Caco-2 (cell line): ENCODE data around the gene MIR17HG. TPM values are rescaled to one million over a fixed set of nuclear protein-coding genes. Genes with fewer than 3 reads are reported as not detected.

Experiments
- BruUV-seq: library from RNA; stranded (reverse); fragments of 400-500 nt; replicated peaks from 2 replicates; lab custom pipeline; 2021; lab: Mats Ljungman, UMichigan
- CTCF ChIA-PET: fragments of 300-600 bp; sonication (Branson Sonifier 250); formaldehyde crosslinking; loops from one replicate; lab custom pipeline; 2022; ENCODE audit warnings: antibody characterized with exemption; lab: Charles Lee
- POLR2A ChIA-PET: fragments of 300-600 bp; sonication (Branson Sonifier 250); formaldehyde crosslinking; loops from one replicate; lab custom pipeline; 2022; ENCODE audit warnings: antibody characterized with exemption; lab: Charles Lee
- DNase-seq, 2 experiments: peaks; one replicate each; pipeline versions ENCODE4 v3.0.0 to v3.0.0-alpha.2; 2020 to 2022
- H3K27me3 ChIP-seq: replicated peaks from 2 replicates; pipeline ENCODE4 v1.6.0; 2011; ENCODE audit warnings: low read length; ENCODE audit not compliant: control insufficient read depth, insufficient read depth
- H3K36me3 ChIP-seq: 2 replicates; pipeline ENCODE4 v1.5.1; 2011; ENCODE audit warnings: low read length; ENCODE audit not compliant: control insufficient read depth, insufficient read depth
- H3K4me1 ChIP-seq: fragments of 250-450 bp; sonication (Bioruptor Pico); 2 replicates; pipeline ENCODE4 v1.5.1; 2020; ENCODE audit warnings: mild to moderate bottlenecking
- H3K4me3 ChIP-seq: 2 replicates; pipeline ENCODE4 v1.5.1; 2011; ENCODE audit warnings: low read depth, mild to moderate bottlenecking, control low read depth, low read length
- H3K9me3 ChIP-seq: fragments of 250-450 bp; sonication (Bioruptor Pico); 2 replicates; pipeline ENCODE4 v1.5.1; 2020; ENCODE audit warnings: mild to moderate bottlenecking, moderate library complexity
- H3K27ac Mint-ChIP-seq: one replicate; pipeline ENCODE4 v1.8.0; 2022; ENCODE audit warnings: mixed read lengths; ENCODE audit not compliant: unreplicated experiment
- H3K27me3 Mint-ChIP-seq: one replicate; pipeline ENCODE4 v1.8.0; 2022; ENCODE audit warnings: mixed read lengths; ENCODE audit not compliant: insufficient read depth, unreplicated experiment
- H3K36me3 Mint-ChIP-seq: one replicate; pipeline ENCODE4 v1.8.0; 2022; ENCODE audit warnings: mild to moderate bottlenecking, mixed read lengths; ENCODE audit not compliant: insufficient read depth, unreplicated experiment
- H3K4me1 Mint-ChIP-seq: one replicate; pipeline ENCODE4 v1.8.0; 2022; ENCODE audit warnings: low read depth, mixed read lengths; ENCODE audit not compliant: unreplicated experiment
- H3K4me3 Mint-ChIP-seq: one replicate; pipeline ENCODE4 v1.8.0; 2022; ENCODE audit warnings: mild to moderate bottlenecking, moderate library complexity, mixed read lengths; ENCODE audit not compliant: unreplicated experiment
- H3K9me3 Mint-ChIP-seq: one replicate; pipeline ENCODE4 v1.8.0; 2022; ENCODE audit warnings: mixed read lengths; ENCODE audit not compliant: unreplicated experiment
- intact Hi-C: fragments of 100-400 bp; cut with micrococcal nuclease; formaldehyde crosslinking; loops from one replicate; pipeline ENCODE4 v1.10.0; 2022; ENCODE audit not compliant: unreplicated experiment
- total RNA-seq: library from RNA; stranded (reverse); gene quantifications from 2 replicates; pipeline ENCODE4 v1.2.3, GENCODE V29; 2022
- TF ChIP-seq, protein P1 (sequence below), 2 experiments: fragments of 200-600 bp in 1 of 2; IDR thresholded peaks; 1 replicate in 1 of 2; 2 replicates in 1 of 2; pipeline versions ENCODE4 v1.5.1 to v1.8.0; 2011 to 2022; ENCODE audit warnings: antibody characterized with exemption in 1 of 2, control low read depth in 1 of 2, inconsistent platforms in 1 of 2, low read depth in 1 of 2, low read length in 1 of 2, mild to moderate bottlenecking in 1 of 2, moderate library complexity in 1 of 2; ENCODE audit not compliant: insufficient read depth in 1 of 2, severe bottlenecking in 1 of 2, unreplicated experiment in 1 of 2

Gene MIR17HG
- total RNA-seq, 1 experiment from 2014 or later = 16.6 TPM

DNA sequence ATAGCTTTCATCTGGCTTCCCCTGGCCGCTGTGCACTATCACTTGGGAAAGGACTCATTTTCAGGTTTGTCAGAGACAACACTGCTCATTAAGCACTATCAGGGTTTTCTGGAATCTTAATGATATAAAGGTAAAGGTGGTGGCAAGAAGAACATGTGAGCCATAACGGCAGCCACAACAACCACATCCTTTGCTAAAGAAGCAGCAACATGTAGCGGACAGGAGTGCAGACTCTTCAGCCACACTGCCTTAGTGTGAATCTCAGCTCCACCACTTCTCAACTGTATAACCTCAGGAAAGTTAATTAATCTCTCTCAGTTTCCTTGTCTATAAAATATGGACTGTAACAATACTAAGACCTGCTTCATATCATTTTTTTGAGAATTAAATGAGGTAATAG, 24.1 kb upstream of the MIR17HG start:
- peaks cover 26% of the 10 kb centered on the region for H3K27me3 Mint-ChIP-seq
- no peak for DNase-seq
- intact Hi-C loops = no loop called here
- no peaks in the 10 kb centered on the region for H3K4me1 ChIP-seq
- H3K4me3 ChIP-seq = no peak overlapping the region
- no peaks in the 10 kb centered on the region for H3K36me3 ChIP-seq
- BruUV-seq = no TSS peak
- H3K27ac Mint-ChIP-seq = no peak overlapping the region
- H3K9me3 Mint-ChIP-seq = no peaks in the 10 kb centered on the region
- no peaks in the 10 kb centered on the region for H3K36me3 Mint-ChIP-seq
- H3K9me3 ChIP-seq = no peaks in the 10 kb centered on the region; the same call in 1 of the 2 replicates
- no peaks in the 10 kb centered on the region; the same call in 1 of the 2 replicates for H3K27me3 ChIP-seq
- H3K4me3 Mint-ChIP-seq = no peak overlapping the region
- ChIA-PET POLR2A (no interaction called here), CTCF (no interaction called here)
- H3K4me1 Mint-ChIP-seq = no peaks in the 10 kb centered on the region
- TF ChIP-seq, protein P1, sequence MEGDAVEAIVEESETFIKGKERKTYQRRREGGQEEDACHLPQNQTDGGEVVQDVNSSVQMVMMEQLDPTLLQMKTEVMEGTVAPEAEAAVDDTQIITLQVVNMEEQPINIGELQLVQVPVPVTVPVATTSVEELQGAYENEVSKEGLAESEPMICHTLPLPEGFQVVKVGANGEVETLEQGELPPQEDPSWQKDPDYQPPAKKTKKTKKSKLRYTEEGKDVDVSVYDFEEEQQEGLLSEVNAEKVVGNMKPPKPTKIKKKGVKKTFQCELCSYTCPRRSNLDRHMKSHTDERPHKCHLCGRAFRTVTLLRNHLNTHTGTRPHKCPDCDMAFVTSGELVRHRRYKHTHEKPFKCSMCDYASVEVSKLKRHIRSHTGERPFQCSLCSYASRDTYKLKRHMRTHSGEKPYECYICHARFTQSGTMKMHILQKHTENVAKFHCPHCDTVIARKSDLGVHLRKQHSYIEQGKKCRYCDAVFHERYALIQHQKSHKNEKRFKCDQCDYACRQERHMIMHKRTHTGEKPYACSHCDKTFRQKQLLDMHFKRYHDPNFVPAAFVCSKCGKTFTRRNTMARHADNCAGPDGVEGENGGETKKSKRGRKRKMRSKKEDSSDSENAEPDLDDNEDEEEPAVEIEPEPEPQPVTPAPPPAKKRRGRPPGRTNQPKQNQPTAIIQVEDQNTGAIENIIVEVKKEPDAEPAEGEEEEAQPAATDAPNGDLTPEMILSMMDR (IDR thresholded peaks at IDR 0.05; ENCODE audit: insufficient read depth in 1 of 2, low read depth in 1 of 2, low read length in 1 of 2, severe bottlenecking in 1 of 2, unreplicated experiment in 1 of 2) = no peak

DNA sequence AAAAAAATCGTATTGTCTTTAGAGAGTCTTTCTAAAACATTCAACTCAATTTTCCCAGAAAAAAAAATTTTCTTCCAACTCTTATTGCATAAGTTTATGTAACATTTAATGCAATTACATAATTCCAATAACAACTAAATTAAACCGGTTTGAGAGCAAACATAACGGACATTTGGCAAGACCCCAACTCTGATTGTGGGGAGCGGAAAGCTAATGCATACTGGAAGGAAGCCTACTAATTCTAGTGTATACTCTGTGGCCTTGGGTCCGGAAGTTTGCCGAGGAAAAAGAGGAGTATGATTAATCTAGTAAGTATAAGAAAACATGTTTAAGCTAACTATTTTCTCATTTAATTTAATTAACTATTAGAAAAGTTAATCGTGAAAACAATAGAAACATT, 21.3 kb upstream of the MIR17HG start:
- no peak overlapping the region for H3K27ac Mint-ChIP-seq
- no peaks in the 10 kb centered on the region; the same call in 1 of the 2 replicates for H3K9me3 ChIP-seq
- DNase-seq = no peak
- peaks cover 22% of the 10 kb centered on the region for H3K27me3 Mint-ChIP-seq
- no peaks in the 10 kb centered on the region for H3K4me1 ChIP-seq
- no TSS peak for BruUV-seq
- ChIA-PET CTCF (no interaction called here), POLR2A (no interaction called here)
- intact Hi-C loops = no loop called here
- H3K4me3 ChIP-seq = no peak overlapping the region
- no peaks in the 10 kb centered on the region for H3K36me3 ChIP-seq
- H3K4me3 Mint-ChIP-seq = no peak overlapping the region
- H3K4me1 Mint-ChIP-seq = no peaks in the 10 kb centered on the region
- no peaks in the 10 kb centered on the region for H3K9me3 Mint-ChIP-seq
- TF ChIP-seq, protein P1 (IDR thresholded peaks at IDR 0.05; ENCODE audit: insufficient read depth in 1 of 2, low read depth in 1 of 2, low read length in 1 of 2, severe bottlenecking in 1 of 2, unreplicated experiment in 1 of 2) = no peak
- no peaks in the 10 kb centered on the region for H3K27me3 ChIP-seq
- no peaks in the 10 kb centered on the region for H3K36me3 Mint-ChIP-seq

DNA sequence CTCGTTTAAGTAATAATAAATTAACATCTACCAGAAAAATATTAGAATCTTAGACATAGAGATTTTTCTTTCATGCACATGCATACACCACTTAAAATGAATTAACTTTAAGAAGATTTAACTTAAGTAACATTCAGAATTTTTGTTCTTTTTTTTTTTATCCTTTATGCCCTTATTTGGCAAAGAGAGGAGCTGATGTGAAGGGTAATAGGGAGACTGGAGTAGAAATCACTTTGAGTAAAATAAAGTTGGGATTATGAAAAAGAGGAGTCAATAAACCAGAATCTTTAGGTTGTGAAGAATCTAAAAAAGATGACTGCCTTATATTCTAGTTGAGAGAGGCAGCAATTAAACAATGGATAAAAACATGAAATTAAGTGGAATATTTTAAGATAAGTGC, 18.8 kb upstream of the MIR17HG start:
- no peak overlapping the region for H3K27ac Mint-ChIP-seq
- POLR2A ChIA-PET = no interaction called here
- no peaks in the 10 kb centered on the region for H3K27me3 ChIP-seq
- no peaks in the 10 kb centered on the region for H3K9me3 Mint-ChIP-seq
- TF ChIP-seq, protein P1 (IDR thresholded peaks at IDR 0.05; ENCODE audit: insufficient read depth in 1 of 2, low read depth in 1 of 2, low read length in 1 of 2, severe bottlenecking in 1 of 2, unreplicated experiment in 1 of 2) = no peak
- no peak overlapping the region for H3K4me3 ChIP-seq
- intact Hi-C loops = no loop called here
- H3K4me3 Mint-ChIP-seq = no peak overlapping the region
- no peaks in the 10 kb centered on the region for H3K36me3 Mint-ChIP-seq
- H3K4me1 Mint-ChIP-seq = no peaks in the 10 kb centered on the region
- H3K9me3 ChIP-seq = no peaks in the 10 kb centered on the region
- no peaks in the 10 kb centered on the region for H3K36me3 ChIP-seq
- no peak for DNase-seq
- no TSS peak for BruUV-seq
- CTCF ChIA-PET = no interaction called here
- H3K4me1 ChIP-seq = no peaks in the 10 kb centered on the region
- peaks cover 25% of the 10 kb centered on the region for H3K27me3 Mint-ChIP-seq
